ENCODE results near the gene SEMA5A. TPM values are rescaled to one million over a fixed set of nuclear protein-coding genes. Genes with fewer than 3 reads are reported as not detected.

The SEMA5A gene
- polyA plus RNA-seq, 3 donors, result not detected

GRCh38 chr5:9445826-9446388 lies 100.0 kb downstream of the SEMA5A start:
- Histone ChIP-seq H3K4me2 (replicated peaks; ENCODE audit: extremely low read depth, low read length, poor library complexity, severe bottlenecking) (no peak overlapping the region), H3K27ac (ENCODE audit: low read depth in 1 of 2, low read length in 2 of 2) (no peak overlapping the region), H3K36me3 (replicated peaks in 1 of 2; ENCODE audit: control insufficient read depth in 1 of 2, insufficient read depth in 2 of 2, low read length in 2 of 2) (no peaks in the 10 kb centered on the region), H3K9ac (ENCODE audit: insufficient read depth, low read length, poor library complexity, severe bottlenecking) (no peak overlapping the region), H3K4me3 (replicated peaks in 1 of 3; ENCODE audit: low read depth in 2 of 3, low read length in 3 of 3) (no peak overlapping the region), H3K79me2 (ENCODE audit: insufficient read depth, low read length) (no peaks in the 10 kb centered on the region), H3K9me3 (replicated peaks in 1 of 2; ENCODE audit: control insufficient read depth in 1 of 2, insufficient read depth in 1 of 2, low read length in 2 of 2) (peaks cover 0 to 16% of the 10 kb centered on the region in 2 donors), H3K27me3 (ENCODE audit: control insufficient read depth in 2 of 2, insufficient read depth in 2 of 2, low read length in 2 of 2) (no peaks in the 10 kb centered on the region), H4K20me1 (ENCODE audit: insufficient read depth, low read length) (no peaks in the 10 kb centered on the region), H2AFZ (ENCODE audit: insufficient read depth, low read depth, low read length, poor library complexity, severe bottlenecking) (no peak overlapping the region), H3K4me1 (ENCODE audit: control insufficient read depth in 1 of 2, insufficient read depth in 2 of 2, low read length in 2 of 2) (peaks cover 0 to 3% of the 10 kb centered on the region in 2 donors)
- no peak overlapping the region for H3K4me3 Mint-ChIP-seq
- H3K9me3 Mint-ChIP-seq, result peaks cover 5 to 19% (median 11%) of the 10 kb centered on the region in 7 donors
- peak in 1 of 3 donors; percentile 17 for DNase-seq
- no peaks in the 10 kb centered on the region for H3K27me3 Mint-ChIP-seq (ENCODE audit: low read depth in 3 of 3)
- intact Hi-C loops (cut with micrococcal nuclease), result no loop called here
- no CpG with 5 or more reads among the region's 2 CpGs for WGBS (ENCODE audit: insufficient coverage)
- no peaks in the 10 kb centered on the region for H3K36me3 Mint-ChIP-seq
- H3K27ac Mint-ChIP-seq, result peak overlapping the region in 5 of 7 donors; percentile 10 to 89 (median 48)
- no peak for TF ChIP-seq CTCF (IDR thresholded peaks at IDR 0.05)
- peaks cover 6% of the 10 kb centered on the region for H3K4me1 Mint-ChIP-seq

- intact Hi-C loops (cut with micrococcal nuclease), result no loop called here
- Histone ChIP-seq H3K79me2 (ENCODE audit: insufficient read depth, low read length) (no peaks in the 10 kb centered on the region), H3K9ac (ENCODE audit: insufficient read depth, low read length, poor library complexity, severe bottlenecking) (no peak overlapping the region), H3K36me3 (replicated peaks in 1 of 2; ENCODE audit: control insufficient read depth in 1 of 2, insufficient read depth in 2 of 2, low read length in 2 of 2) (no peaks in the 10 kb centered on the region), H2AFZ (ENCODE audit: insufficient read depth, low read depth, low read length, poor library complexity, severe bottlenecking) (no peak overlapping the region), H3K4me3 (replicated peaks in 1 of 3; ENCODE audit: low read depth in 2 of 3, low read length in 3 of 3) (no peak overlapping the region), H4K20me1 (ENCODE audit: insufficient read depth, low read length) (no peaks in the 10 kb centered on the region), H3K4me2 (replicated peaks; ENCODE audit: extremely low read depth, low read length, poor library complexity, severe bottlenecking) (no peak overlapping the region), H3K9me3 (replicated peaks in 1 of 2; ENCODE audit: control insufficient read depth in 1 of 2, insufficient read depth in 1 of 2, low read length in 2 of 2) (peaks cover 0 to 16% of the 10 kb centered on the region in 2 donors), H3K27ac (ENCODE audit: low read depth in 1 of 2, low read length in 2 of 2) (no peak overlapping the region), H3K27me3 (ENCODE audit: control insufficient read depth in 2 of 2, insufficient read depth in 2 of 2, low read length in 2 of 2) (no peaks in the 10 kb centered on the region), H3K4me1 (ENCODE audit: control insufficient read depth in 1 of 2, insufficient read depth in 2 of 2, low read length in 2 of 2) (peaks cover 0 to 3% of the 10 kb centered on the region in 2 donors)
- peaks cover 2 to 20% (median 11%) of the 10 kb centered on the region in 7 donors for H3K9me3 Mint-ChIP-seq
- H3K4me3 Mint-ChIP-seq, result no peak overlapping the region
- no peak for TF ChIP-seq CTCF (IDR thresholded peaks at IDR 0.05)
- H3K27me3 Mint-ChIP-seq (ENCODE audit: low read depth in 3 of 3), result no peaks in the 10 kb centered on the region
- H3K36me3 Mint-ChIP-seq, result no peaks in the 10 kb centered on the region
- DNase-seq, result no peak
- H3K27ac Mint-ChIP-seq, result no peak overlapping the region
- peaks cover 6% of the 10 kb centered on the region for H3K4me1 Mint-ChIP-seq
- no CpG with 5 or more reads among the region's 3 CpGs for WGBS (ENCODE audit: insufficient coverage)
Measured at GRCh38 chr5:9444346-9444745, 101.5 kb downstream of the SEMA5A start.
